ENCODE data around the gene PRELID3B. TPM values are rescaled to one million over a fixed set of nuclear protein-coding genes. Genes with fewer than 3 reads are reported as not detected.
A peak's percentile ranks its signal among the peaks of the same experiment; 100 is the strongest.
"Not testable (repeated sequence)": the region's sequence is repeated elsewhere in the genome, so short reads cannot be mapped to it uniquely, and the experiment has no call there.

Gene PRELID3B
- total RNA-seq, 1 experiment from 2014 or later, result 65.1 TPM

DNA sequence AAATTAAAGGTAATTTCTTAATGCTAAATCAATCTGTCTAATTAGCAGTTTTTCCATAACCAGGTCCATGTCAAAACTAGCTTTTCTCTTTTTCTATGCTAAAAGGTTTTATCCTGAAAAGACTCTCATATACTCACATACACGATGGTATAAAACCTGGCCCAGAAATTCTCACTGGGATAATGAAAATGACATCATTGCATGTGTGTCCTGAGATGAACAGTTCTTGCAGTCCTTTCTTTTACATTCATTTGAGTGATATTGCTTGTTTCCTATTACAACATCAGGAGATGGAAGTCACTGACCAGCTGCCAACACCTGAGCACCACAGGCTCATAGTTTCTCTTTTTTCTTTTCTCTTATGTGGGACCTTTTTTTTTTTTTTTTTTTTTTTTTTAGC is 7.9 kb upstream of the PRELID3B start:
- DNase-seq (ENCODE audit: low read depth), result no peak

DNA sequence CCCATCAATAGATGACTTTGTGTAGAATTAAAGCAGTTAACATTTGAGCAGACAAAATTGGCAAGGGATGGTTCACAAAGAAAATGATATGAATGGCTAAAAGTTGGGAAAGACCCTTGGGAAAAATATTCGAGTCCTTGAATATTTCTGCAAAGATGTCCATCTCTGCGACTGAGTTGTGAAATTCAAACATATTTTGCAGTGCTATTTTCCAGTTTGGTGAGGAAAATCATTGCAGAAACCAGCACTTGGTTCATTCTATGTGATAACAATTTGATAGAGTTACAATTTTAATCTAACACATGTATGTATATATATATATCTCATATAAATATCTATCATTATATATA is 6.1 kb upstream of the PRELID3B start:
- no peak for DNase-seq (ENCODE audit: low read depth)

DNA sequence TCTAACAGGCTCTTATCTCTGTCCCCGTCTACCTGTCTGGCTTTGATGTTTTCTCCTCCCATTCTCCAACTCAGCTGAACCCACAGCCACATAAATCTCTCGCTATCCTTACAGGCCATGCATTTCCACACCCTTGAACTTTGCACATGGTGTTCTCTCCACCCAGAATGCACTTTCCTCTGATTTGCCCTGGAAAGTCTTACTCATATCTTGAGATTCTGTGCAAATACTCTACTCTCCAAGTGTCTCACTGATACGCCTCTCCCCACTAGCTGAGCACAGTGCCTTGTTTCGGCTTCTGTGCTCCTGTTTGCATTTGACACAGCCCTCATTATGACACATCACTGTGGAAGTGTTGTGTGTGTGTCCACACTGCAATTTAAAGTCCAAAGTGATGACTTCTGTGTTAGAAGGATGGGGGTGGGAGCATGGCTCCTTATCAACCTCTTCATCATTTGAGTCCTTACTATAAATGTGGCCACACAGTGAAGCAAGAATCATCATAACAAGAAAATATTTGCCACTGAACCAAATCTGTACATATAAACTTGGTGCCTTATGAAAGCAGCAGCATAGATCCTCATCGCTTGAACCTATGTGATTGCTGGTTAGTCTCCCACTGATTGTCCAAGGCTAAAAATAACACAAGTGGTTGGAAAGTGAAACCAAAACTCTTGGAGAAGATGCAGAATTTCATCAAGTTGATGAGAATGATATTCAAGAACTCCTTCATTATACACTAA is 5.5 kb upstream of the PRELID3B start:
- peak; percentile 35 for DNase-seq (ENCODE audit: low read depth)

DNA sequence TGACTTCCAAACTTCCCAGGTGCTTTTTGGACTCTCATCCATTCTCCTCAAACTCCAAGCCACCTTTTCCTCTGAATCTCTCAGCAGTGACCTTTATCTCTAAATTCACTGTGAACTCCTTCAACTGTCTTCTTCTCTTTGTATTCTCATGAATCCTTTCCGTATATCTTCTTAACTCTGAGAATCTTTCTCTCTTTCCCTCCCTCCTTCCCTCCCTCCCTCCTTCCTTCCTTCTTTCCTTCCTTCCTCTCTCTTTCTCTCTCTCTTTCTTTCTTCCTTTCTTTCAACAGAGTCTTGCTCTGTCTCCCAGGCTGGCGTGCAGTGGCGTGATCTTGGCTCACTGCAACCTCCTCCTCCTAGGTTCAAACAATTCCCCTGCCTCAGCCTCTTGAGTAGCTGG is 4.3 kb upstream of the PRELID3B start:
- DNase-seq (ENCODE audit: low read depth), result no peak

DNA sequence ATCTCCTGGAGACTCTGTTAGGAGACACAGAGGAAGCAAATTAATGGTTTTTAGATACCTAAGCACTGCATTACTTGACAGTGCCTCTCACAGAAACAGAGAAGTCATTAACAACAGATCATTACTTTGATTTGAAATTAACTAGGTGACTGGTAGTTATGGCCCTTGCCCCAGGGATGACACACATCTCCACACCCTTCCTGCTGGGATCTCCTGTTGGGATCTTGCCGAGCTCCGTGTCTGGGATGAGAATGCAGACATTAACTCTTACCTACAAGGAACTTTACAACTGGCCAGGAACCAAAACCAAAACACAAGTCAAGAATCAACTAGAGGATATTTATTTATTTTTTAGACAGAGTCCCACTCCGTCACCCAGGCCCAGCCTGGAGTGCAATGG is 2.2 kb upstream of the PRELID3B start:
- DNase-seq (ENCODE audit: low read depth), result no peak

DNA sequence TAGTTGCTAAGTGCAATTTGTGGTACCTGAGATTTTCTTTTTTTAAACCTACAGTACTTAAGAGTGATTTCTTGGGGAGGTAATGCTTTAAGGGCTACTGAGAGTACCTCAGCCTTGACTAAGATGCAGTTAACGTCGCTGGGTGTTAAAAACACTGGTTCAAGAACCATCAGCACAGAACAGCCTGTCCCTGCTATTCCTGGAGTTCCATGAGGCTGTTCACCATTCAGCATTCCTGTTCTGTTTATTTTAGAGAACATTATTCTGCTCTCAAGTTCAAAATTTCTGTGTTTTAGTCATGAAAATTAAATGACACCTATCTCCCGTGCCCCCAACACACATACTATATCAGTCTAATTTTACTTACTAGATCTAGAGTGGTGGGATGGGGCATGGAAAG is 1.7 kb upstream of the PRELID3B start:
- DNase-seq (ENCODE audit: low read depth), result no peak

DNA sequence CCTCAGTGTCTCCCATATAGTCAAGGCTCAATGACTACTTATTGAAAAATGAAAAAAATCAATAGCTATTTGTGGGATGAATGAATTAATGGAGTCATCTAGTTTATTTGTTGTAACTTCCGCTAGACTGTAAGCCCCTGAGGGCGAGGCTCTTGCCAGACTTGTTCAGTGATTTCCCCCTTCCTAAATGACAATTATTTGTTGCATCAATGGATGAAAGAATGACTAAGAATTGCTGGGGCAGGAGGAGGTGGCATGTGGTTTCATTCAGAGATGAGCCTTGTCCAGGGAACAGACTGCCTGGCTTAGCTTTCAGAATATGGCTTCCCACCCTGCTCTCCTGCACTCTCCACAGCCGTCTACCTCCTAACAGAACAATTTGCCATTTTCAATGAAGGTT is 1.1 kb upstream of the PRELID3B start:
- DNase-seq (ENCODE audit: low read depth), result no peak

DNA sequence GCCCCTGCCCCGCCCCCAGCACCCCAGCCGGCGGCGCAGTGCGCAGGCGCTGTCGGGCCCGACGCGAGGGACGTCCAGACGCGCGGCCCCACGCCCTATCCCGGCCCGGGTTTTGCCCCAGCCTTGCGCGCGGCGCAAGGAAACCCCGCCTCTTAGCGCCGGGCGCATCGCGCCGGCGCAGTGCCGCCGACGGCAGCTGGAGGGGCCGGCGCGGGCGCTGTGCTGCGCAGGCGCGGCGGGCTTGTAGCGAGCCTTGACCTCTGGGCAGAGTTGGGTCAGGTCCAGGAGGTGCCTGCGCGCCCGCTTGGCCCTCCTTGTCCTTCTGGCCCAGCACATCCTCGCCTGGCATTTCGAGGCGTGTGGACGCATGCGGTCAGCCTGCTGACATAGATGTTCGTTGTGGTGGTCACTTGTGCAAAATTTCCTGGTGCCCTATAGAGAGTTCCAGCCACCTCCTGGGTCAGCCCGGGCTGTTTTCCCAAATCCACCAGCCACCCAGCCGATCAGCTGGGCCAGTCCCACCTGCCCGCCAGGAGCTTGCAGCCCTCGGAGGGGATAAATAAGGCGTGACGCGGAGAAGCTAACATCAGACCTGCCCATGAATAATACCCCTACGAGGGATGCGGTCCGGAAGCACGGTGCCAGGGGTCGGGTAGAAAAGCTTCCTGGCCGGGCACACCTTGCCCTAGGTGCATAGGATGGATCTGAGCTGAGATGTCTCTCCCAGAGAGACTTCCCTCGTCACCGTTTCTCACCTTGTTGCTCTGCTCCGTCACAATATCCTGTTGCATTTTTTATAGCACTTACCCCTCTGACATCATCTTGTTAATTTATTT is 428 bp upstream of the PRELID3B start:
- peak; percentile 88 for DNase-seq (ENCODE audit: low read depth)

DNA sequence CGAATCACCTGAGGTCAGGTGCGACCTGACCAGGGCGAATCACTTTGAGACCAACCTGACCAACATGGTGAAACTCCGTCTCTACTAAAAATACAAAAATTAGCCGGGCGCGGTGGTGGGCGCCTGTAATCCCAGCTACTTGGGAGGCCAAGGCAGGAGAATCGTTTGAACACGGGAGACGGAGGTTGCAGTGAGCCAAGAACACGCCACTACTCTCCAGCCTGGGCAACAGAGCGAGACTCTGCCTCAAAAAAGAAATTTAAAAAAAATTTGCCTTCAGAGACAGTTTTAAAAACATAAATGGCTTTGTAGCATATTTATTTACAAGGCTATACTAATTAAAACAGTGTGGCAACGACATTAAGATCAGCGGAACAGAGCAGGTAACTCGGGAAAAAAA is 1.1 kb downstream of the PRELID3B start:
- DNase-seq (ENCODE audit: low read depth), result not testable (repeated sequence)

DNA sequence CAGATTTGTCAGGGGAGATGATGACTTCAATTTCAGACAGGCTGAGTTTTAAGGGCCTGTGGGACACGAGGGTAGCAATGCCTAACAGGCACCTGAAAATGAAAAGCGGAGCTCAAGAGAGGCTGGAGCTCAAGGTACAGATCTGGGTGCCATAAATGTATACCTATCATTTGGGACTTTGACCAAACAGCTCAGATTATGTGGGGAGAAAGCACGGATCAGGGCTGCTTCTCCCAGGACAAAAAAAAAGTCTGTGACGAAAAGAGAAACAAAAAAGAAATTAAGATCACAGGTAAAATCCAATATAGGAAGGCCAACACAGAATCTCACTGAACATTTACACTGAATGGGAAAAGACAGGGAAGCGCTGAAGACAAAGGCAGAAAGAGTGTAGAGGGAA is 1.9 kb downstream of the PRELID3B start:
- no peak for DNase-seq (ENCODE audit: low read depth)

DNA sequence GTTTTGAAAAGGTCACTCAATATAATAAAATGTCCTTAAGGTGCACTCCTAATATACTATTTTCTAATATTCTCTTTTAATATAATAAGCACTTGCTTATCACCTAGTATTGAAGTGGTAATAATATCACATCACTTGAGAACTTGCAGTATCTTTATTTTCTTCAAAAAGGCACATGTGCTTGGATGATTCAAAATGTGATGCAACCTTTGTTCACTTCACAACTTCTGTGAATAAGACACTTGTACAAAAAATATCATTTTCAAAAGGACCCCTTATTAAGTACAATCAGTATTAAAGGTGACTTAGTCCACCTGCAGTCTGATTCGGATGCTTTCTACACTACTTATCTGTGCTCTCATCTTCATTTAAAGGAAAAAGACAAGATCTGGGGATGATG is 3.4 kb downstream of the PRELID3B start:
- DNase-seq (ENCODE audit: low read depth), result no peak

DNA sequence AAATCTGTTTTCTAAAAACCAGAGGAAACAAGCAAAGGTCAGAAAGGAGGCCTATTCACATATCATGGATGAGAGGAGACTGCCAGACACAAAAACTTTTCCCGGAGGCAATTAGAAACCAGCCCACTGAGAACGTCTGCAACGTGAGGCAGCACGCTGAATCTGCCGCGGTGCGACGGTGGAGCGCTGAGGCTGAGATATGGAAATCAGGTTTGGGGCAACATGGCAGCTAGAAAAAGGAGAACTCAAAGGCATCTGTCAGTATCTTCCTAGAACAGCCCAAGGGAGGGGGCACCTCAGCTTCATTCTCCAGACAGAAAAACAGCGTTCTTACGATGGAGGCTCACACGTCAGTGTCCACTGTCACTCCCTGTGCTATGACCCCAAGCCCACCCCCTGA is 5.2 kb downstream of the PRELID3B start:
- no peak for DNase-seq (ENCODE audit: low read depth)

DNA sequence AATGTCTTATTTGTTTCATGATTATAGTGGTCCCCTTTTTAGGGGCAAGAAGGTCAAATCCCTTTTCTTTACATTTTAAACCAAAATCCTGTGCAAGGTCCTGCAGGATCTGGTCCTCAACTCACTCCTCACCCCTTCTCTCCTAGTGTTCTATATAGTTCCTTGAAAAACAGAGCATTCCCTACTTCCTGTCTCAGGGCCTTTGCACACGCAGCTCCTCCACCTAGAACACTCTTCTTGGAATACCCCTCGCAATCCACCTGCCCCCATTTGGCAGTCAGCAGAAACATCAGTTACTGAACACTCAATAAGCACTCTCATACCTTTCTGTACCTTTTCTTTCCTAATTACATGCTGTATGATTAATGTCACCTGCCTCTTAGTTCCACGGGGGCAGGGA is 7.2 kb downstream of the PRELID3B start:
- no peak for DNase-seq (ENCODE audit: low read depth)

DNA sequence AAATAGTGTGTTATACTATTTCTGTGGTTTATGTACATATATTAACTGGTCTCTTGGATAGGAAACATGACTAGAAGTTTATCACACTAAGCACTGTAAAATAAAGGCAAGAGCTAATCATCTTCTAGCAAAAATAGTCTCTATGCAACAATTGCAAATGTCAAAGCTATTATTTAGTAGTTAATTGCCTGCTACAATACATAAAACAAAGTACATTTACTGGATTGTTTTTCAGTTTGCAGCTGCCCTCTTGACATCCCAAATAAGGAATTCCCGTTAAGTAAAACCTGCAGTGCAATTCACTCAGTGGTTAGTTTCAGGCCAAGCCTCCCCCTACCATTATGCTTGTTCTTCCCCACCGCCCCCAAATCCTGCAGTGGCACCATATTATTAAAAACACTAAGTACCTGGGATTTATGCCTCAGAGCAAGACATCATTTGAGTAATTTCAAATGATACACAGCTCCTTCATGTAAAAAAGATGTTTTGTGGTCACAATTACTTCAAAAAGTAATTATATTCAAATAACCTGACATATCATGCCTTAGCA is 8.9 kb downstream of the PRELID3B start:
- DNase-seq (ENCODE audit: low read depth), result no peak

DNA sequence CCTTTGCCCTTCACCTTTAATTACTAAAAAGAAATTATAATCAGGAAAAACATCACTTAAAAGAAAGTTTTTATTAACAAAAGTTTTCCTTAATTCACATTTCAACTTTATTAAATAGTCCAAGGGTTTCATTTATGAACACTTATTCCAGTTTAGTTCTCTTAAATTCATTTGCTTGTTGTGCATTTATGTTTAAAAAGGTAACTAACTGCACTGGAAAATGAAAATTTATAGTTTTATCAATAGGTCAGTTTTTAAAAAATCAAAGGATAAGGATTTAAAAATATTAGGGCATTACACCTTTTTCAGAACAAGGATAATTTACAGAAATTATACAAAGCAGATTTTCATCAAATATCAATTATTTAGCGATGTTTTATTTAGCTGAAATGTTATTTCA is 9.5 kb downstream of the PRELID3B start:
- no peak for DNase-seq (ENCODE audit: low read depth)

DNA sequence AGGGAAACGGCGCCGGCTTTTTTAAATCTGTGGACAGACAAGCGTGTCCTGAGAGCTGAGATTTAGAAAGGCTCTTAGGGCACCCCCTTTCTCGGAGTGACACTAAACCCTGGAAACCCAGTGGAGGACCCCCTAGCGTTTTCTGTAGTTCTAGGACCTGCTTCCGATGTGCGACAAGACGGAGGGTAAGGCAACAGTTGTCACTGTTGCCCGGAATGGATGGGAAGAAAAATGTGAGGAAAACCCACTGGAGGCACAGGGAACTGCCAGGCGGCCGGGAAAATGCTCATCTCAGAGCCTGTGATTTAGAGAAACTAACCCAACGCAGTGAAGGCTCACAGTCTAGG is 9.9 kb downstream of the PRELID3B start:
- peak; percentile 59 for DNase-seq (ENCODE audit: low read depth)

DNA sequence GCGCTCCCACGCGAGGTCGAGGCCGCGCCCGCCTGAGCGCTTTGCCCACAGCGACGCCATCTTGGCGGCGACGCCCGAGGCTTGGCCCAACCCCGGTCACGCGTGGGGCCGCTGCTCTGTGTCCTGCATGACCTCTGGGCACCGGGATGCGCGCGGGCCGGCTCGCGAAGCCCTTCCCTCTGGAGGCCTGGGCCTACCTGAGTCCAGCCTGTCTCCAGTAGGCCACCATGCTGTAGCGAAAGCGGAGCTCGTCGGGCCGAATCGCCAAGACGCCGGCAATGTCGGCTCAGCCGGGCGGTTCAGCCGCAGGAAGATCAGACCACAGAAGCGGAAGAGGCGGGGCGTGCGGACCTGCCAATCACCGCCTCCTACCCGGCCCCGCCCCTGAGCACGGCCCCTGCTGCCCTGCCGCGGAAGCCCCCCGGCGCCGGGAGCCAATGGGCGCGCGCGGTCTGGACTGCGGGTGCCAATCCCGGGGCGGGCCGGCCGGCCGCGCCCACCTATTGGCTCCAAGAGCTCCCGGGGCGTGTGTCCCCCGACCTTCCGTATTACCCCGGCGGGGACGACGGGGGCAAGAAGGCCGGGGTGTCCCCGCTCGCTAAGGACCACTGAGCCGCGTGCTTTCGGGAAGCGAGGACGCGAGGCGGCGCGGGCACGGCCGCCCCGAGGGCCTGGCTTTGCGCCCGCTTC is 10.4 kb downstream of the PRELID3B start, which contains the start of gene ATP5F1E:
Gene ATP5F1E, minus strand, starts transcription at position 313 of the 690 bp plus-strand sequence. Its CDS starts 84 bp downstream, at position 229.
- peak; percentile 91 for DNase-seq (ENCODE audit: low read depth)

DNA sequence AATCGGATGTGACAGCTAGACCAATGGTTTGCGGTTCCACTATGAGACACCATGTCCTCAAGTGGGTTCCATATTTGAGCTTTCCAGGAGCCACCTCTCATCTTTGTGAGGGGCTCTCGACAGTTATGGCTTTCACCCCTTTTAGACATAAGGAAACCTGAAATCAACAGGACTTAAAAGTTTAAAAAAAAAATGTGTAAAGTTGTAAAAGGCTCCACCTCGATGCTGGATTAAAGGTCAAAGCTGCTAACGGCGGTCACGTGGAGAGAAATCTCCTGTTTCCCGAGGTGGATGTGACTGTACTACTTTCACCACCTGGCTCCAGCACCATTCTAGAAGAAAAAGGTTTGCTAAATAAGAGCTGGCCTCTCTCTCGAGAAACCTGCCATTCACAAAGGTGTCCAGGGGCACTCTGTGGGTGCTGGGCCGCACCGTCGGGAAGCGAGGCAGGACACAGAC is 11.0 kb downstream of the PRELID3B start:
- DNase-seq (ENCODE audit: low read depth), result no peak

DNA sequence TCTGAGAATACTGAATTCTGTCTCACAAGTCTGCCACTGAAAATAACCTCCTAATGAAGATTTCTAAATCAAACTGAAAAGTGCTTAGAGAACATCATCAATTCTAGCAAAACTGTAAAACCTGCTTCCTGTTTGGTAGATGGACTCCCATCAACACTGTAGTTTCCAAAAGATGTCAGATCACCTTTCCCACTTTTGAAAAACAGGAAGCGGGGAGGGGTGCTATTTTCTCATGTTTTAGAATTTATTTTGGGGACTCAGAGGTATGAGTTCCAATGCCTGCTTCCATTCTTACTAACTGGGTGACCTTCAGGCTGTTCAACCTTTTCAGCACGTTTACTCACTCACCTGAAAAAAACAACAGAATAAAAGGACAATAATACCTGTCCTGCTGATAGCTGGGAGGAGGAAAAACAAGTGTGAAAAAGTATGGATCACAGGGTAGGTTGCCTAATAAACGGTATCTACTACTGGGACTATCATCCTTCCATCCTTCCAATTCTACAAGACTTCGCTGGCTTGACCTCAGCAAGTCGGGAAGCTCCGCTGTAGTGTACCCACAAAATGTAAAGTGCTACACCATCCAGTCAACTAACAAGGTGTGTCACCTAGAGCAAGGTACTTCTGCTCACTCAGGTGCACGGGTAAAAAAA is 11.5 kb downstream of the PRELID3B start:
- DNase-seq (ENCODE audit: low read depth), result no peak

DNA sequence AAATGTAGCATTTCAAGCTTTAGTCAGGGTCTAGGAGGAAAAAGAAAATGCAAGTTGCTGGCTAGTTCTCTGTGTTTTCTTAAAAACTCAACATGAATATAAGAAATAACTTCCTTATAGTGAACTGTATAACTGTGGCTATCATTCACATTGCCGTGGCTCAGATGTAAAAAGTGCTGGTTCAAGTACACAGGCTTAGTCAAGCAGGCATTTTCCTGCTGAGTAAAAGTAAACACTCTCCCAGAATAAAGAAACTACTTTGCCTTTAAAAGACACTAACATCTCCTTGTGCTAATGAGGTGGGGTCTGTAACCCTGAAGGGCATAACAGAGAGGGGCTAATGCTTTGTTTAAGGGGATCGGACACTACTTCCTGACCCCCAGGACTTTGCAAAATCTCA is 13.8 kb downstream of the PRELID3B start:
- DNase-seq (ENCODE audit: low read depth), result no peak

DNA sequence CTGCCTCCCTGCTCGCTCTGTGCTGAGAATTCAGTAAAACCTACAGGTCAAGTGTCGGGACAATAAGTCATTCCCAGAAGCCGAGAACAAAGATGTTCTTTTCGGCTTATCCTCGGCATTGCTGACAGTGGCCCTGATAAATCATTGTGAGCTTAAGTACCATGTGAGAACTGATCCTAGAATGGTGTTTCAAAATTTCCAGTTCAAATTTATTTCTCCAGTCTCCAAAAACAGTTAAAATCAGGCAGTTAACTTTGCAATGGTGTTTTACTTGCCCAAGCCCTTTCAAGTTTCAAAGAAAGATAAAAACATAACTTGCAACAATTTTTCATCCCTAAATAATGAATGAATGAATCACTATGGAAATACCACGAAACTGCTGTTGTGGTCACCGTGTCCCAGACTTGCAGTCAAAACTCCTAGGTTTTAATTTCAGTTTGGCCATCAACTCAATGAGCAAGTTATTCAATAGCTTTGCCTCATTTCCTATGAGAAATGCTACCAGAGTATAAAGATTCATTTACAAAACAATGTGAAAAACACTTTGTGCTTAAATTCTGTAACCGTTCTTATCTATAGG is 14.8 kb downstream of the PRELID3B start:
- peak; percentile 86 for DNase-seq (ENCODE audit: low read depth)

Measured in LHCN-M2 (cell line).